NCI-H2227 (cell line): ENCODE measurements around the gene CLHC1.
"Not testable (repeated sequence)": the region's sequence is repeated elsewhere in the genome, so short reads cannot be mapped to it uniquely, and the experiment has no call there.

ENCODE experiments used
- DNase-seq: peaks from one replicate; lab custom pipeline; 2025; ENCODE audit not compliant: unreplicated experiment; lab: John Stamatoyannopoulos, UW

Gene CLHC1

GRCh38 chr2:55232863-55233657, 967 bp upstream of the CLHC1 start:
- peak; percentile 42 for DNase-seq

GRCh38 chr2:55231546-55232083, 478 bp downstream of the CLHC1 start:
- no peak for DNase-seq

GRCh38 chr2:55230551-55230950, 1.5 kb downstream of the CLHC1 start:
- DNase-seq = no peak

GRCh38 chr2:55229221-55229620, 2.9 kb downstream of the CLHC1 start:
- no peak for DNase-seq

GRCh38 chr2:55228226-55228563, 3.9 kb downstream of the CLHC1 start:
- DNase-seq = no peak

GRCh38 chr2:55227437-55228225, 4.5 kb downstream of the CLHC1 start:
- not testable (repeated sequence) for DNase-seq

- no peak for DNase-seq
Observed at GRCh38 chr2:55225481-55226020, 6.5 kb downstream of the CLHC1 start.

GRCh38 chr2:55224761-55225261, 7.3 kb downstream of the CLHC1 start:
- DNase-seq = no peak

GRCh38 chr2:55223958-55224760, 7.9 kb downstream of the CLHC1 start:
- no peak for DNase-seq

- no peak for DNase-seq
Observed at GRCh38 chr2:55213822-55214221, 18.3 kb downstream of the CLHC1 start.

- DNase-seq = no peak
Observed at GRCh38 chr2:55204950-55205349, 27.1 kb downstream of the CLHC1 start.

- DNase-seq = no peak
Observed at GRCh38 chr2:55204536-55204935, 27.6 kb downstream of the CLHC1 start.

- no peak for DNase-seq
Observed at GRCh38 chr2:55200416-55200815, 31.7 kb downstream of the CLHC1 start.

GRCh38 chr2:55196526-55196925, 35.6 kb downstream of the CLHC1 start:
- DNase-seq = no peak

GRCh38 chr2:55191888-55192287, 40.2 kb downstream of the CLHC1 start:
- not testable (repeated sequence) for DNase-seq

- DNase-seq = not testable (repeated sequence)
Observed at GRCh38 chr2:55186837-55187236, 45.3 kb downstream of the CLHC1 start.

- no peak for DNase-seq
Observed at GRCh38 chr2:55180374-55180773, 51.7 kb downstream of the CLHC1 start.

- no peak for DNase-seq
Observed at GRCh38 chr2:55176094-55176415, 56.0 kb downstream of the CLHC1 start.

- peak; percentile 77 for DNase-seq
Observed at GRCh38 chr2:55175254-55176093, 56.6 kb downstream of the CLHC1 start.

- DNase-seq = no peak
Observed at GRCh38 chr2:55173438-55174054, 58.5 kb downstream of the CLHC1 start.
